Nucleus accumbens (tissue), 56 donors: ENCODE results near the gene MPL.

Experiments
- DNase-seq, 56 donors: peaks; one replicate each; lab custom pipeline; 2025; lab: John Stamatoyannopoulos, UW

The MPL gene

DNA sequence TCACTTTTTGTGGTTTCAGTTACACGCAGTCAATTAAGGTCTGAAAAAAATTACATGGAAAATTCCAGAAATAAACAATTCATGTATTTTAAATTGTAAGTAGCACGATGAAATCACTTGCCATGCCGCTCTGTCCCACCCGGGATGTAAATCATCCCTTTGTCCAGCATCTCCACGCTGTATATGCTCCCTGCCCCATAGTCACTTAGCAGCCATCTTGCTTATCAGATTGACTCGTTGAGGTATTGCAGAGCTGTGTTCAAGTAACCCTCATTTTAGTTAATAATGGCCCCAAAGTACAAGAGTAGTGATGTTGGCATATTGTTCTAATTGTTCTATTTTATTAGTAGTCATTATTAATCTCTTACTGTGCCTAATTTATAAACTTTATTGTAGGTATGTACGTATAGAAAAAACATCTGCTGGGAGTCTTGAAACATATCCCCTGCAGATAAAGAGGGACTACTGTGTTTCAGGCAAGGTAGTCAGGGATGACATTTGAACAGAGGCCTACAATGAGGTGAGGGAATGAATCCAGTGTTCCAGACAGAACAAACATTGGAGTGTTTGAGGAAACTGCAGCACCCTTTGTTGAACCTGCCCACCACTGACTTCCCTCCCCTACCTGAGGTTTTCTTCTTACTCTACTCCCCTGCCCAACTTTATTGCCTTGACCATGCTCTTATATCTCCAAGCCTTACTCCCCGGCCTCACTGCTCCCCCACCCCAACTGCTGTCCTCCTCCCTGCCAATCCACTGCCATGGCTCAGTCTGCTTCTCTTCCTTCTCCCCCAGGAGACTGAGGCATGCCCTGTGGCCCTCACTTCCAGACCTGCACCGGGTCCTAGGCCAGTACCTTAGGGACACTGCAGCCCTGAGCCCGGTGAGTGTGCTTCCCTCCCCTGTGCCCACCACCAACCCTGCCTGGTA is 14.1 kb downstream of the MPL start:
- DNase-seq: no peak

DNA sequence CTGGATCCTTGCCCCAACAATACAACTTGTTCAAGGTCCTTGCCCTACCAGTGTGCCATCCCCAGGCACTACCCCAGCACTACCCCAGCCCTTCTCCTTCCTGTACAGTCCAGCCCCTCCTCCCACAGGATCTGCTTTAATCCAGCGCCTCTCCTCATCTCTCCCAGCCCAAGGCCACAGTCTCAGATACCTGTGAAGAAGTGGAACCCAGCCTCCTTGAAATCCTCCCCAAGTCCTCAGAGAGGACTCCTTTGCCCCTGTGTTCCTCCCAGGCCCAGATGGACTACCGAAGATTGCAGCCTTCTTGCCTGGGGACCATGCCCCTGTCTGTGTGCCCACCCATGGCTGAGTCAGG is 14.7 kb downstream of the MPL start:
- DNase-seq: no peak

DNA sequence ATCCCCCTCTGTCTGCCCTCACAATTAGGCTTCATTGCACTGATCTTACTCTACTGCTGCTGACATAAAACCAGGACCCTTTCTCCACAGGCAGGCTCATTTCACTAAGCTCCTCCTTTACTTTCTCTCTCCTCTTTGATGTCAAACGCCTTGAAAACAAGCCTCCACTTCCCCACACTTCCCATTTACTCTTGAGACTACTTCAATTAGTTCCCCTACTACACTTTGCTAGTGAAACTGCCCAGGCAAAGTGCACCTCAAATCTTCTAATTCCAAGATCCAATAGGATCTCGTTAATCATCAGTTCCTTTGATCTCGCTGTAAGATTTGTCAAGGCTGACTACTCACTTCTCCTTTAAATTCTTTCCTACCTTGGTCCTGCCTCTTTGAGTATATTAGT is 15.3 kb downstream of the MPL start:
- DNase-seq: no peak

DNA sequence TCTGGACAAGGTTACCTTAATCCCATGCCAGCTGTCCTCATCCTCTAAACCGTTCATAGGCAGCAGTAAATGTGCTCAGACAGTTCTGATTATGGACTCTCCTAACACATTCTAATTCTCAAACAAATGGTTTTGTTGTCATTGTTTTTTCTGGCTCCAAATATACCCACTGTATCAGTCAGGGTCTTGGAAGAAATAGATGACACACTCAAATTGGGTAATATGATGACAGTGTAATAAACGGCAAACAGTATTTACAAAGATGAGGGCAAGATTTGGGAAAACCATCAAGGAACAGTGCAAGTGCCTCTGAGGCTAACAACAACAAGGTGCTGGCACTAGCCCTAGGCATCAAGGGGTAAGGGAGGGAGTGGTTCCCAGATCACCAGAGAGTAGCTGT is 16.9 kb downstream of the MPL start:
- no peak for DNase-seq

DNA sequence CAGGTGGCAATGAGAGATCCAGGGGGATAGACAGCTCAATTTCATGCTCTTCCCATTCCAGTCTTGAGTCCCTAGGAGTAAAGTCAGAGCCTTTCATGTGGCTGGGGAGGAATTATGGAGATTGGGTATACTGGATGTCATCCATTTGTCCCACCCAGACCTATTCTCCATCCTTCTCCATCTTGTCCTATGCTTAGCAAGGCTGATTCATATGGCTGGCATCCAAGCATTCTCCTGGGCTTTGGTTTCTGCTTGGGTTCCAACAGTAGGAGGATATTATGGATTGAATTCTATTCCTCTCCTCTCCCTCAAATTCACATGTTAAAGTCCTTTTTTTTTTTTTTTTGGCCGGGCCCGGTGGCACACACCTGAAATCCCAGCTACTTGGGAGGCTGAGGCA is 17.3 kb downstream of the MPL start:
- no peak for DNase-seq

DNA sequence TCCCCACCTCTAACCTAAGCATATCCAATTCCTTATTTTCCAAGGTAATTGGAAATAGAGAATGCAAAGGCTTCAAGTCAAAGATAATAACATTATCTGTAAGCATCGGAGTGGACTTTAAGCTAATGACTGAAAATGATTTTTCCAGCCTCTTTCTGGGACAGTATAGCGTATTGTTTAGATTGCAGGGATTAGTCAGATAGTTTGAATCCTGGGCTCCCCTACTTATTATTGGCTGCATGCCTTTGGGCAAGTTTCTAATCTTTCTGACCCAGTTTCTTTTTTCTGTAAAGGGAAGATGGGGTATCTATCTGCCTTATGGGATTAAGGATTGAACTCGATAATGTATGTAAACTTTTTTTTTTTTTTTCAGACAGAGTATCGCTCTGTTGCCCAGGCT is 19.6 kb downstream of the MPL start:
- DNase-seq: no peak

DNA sequence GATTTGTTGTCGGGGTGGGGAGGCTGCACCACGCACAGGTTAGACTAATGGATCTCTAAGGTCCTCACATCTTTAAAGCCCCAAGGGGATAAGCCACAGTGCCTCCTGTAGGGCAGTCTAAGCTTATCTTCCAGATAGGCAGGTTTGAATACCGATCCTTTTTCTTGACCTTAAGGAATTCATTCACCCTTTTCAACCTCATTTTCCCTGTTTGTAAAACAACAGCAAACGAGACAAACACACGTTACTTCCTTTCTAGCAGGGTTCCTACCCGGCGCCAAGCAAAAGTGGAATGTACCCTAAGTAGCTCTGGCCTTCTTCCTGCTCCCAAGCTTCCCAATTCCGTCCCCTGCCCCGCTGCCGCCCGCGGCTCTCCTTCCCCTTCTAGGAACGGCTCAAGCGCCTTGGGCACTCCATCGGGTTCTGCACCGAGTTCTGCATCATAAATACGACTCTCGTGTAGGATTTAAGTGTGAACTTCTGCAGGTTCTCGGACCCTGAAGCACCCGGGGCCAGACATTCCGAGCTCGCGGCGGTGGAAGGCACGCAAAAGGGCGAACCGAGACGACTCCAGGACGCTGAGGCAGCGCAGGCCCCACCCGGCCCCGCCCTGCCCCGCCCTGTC is 20.6 kb downstream of the MPL start:
- DNase-seq: peak in 8 of 56 donors; percentile 8 to 48 (median 20)

DNA sequence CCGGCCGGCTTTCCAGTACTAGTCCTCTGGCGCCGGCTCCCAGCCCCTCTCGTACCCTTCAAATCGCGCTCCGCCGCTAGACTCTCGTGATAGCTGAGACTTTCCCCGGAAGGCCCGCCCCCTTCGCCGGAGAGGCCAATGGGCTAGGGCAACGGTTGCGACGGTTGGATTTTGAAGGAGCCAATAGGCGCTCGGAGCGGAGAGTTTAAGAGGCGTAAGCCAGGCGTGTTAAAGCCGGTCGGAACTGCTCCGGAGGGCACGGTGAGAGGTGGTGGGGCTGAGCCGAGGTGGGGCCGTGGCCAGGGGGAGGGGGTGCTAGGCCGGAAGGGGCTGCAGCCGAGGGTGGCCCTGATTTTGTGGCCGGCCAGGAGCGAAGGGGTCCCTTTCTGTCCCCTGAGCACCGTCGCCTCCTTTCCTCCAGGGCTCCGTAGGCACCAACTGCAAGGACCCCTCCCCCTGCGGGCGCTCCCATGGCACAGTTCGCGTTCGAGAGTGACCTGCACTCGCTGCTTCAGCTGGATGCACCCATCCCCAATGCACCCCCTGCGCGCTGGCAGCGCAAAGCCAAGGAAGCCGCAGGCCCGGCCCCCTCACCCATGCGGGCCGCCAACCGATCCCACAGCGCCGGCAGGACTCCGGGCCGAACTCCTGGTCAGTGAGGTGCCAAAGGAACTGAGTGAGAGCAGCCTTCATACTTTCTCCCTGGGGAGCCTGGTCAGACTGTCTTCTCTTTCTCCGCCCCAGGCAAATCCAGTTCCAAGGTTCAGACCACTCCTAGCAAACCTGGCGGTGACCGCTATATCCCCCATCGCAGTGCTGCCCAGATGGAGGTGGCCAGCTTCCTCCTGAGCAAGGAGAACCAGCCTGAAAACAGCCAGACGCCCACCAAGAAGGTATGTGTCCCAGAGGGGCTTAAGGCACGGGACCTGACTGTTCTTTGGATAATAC is 21.4 kb downstream of the MPL start, which contains the start of gene CDC20:
Gene CDC20 (plus strand): TSS at position 236 of the 948 bp plus-strand sequence. CDS start 235 bp downstream, at position 471.
- peak; percentile 48 to 99 (median 94) for DNase-seq

DNA sequence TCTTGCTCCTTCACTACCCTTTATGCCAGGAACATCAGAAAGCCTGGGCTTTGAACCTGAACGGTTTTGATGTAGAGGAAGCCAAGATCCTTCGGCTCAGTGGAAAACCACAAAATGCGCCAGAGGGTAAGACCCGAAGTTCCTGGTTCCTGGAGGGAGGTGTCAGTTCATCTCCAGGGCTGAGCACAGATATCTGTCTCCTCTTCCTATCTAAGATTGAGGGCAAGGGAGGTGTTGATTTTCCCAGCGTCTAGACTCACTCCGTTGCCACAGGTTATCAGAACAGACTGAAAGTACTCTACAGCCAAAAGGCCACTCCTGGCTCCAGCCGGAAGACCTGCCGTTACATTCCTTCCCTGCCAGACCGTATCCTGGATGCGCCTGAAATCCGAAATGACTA is 22.1 kb downstream of the MPL start:
- no peak for DNase-seq

DNA sequence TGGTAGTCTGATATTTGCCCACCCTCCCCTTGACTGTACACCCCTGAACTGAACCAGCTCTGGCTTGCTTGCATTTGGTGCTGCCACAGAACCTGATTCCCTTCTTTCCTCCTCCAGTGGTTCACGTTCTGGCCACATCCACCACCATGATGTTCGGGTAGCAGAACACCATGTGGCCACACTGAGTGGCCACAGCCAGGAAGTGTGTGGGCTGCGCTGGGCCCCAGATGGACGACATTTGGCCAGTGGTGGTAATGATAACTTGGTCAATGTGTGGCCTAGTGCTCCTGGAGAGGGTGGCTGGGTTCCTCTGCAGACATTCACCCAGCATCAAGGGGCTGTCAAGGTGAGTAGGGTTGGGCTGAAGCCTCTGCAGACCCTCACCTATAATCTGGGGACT is 23.0 kb downstream of the MPL start:
- no peak for DNase-seq

DNA sequence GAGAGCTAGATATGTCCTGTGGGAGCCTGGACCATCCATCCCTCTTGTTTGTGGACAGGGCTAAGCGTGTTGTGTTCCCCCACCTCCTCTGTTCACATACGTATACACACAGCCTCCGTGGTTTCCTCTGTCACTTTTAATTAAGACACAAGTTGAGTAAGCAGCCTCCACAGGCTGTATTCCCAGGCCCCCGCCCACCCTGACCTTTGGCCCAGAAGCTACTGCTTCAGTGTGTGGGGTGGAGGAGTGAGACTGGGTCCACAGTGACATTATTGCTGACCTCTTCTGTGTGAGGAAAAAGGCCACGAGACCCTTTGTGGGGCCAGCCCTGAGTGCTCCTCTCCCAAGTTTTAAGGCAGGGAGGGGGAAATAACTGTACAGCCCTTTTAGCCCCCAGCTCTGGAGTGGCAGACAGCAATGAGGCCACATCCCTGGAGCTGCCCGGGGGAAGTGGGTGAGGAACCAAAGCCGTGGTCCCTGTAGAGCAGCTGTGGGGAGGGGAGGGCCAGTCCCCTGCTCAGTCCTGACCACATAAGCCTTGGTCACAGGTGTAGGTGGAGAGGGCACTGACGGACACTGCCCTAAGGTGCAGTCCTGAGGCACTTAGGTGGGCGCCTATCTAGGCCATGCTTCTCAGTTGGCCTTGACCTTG is 25.8 kb downstream of the MPL start:
- no peak for DNase-seq

DNA sequence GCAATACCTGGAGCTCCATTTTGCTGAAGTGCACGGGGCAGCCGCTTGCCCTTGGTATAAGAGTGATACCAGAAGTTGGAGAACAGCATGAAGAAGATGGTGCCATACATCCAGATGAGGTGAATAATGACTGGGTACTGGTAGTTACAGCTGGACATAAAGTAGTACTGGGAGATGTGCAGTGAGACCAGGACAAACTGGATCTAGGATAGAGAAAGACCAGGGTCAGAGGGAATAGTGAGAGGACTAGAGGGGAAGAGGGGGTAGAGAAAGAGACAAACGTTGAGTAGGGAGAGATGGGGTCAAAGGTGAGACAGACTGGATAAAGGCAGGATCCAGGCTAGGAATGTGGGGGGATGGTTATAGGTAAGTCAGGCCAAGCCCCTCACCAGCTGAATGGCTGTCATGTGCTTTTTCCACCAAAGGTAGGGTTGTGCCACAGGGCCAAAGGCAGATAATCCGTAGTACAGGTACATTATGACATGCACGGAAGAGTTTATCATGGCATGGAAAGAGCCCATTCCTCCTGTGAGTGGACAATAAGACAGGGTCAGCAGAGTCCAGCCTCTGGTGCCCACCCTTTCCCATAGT is 26.4 kb downstream of the MPL start:
- DNase-seq: no peak

DNA sequence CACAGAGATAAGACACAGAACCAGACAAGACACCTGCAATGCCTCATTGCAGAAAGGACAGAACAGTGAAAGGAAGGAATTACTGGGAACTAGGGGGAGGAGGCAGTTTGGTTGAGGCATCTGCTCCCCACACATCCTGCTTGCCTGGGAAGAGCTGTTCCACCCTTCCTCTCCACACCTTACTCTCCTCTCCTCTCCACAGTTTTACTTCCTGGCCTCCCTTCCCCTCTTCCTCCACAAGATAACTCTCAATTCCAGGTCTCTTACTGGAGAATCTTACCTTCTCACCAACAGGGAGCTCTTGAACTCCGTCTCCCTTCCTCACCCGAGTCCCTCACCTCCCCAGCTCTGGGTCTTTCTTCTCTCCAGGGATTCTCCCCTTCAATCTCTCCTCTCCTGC is 28.1 kb downstream of the MPL start:
- DNase-seq: no peak

DNA sequence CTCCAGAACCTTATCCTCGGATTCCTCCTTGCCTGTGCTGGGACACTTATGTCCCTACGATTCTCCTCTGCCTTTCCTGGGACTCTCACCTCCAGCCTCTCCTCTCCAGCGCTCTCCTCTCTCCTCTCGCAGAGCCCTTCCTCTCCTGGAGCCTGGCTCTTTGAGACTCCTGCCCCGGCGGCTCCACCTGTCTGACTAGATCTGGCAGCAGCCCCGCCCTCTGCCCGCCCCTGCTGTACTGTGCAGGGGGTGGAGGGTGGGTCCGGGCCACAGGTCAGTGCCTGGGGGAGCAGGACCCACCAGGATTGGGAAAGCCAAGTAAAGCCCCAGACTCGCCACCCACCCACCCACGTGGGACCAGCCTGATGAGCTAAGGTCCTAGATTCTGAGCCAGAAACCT is 28.6 kb downstream of the MPL start:
- no peak for DNase-seq

DNA sequence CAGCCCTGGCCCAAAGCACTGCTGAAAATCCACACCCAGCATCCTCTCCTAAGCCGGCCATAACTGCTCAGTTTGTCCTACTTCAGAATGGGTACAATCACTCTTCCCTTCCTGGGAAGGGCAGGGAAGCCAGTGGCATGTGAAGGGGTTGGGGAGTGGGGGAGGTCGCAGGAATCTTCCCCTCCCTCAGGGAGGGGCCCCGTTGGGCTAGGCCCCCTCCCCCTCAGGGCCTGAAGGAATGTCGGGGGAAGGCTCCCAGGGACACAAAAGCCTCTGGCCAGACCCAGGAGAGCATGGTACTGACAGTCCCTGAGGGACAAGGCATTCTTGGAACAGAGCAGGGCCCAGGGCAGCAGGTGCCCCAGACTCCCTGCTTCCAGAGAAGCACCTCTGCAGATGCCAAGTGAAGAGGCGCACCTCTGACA is 29.0 kb downstream of the MPL start:
- no peak for DNase-seq

DNA sequence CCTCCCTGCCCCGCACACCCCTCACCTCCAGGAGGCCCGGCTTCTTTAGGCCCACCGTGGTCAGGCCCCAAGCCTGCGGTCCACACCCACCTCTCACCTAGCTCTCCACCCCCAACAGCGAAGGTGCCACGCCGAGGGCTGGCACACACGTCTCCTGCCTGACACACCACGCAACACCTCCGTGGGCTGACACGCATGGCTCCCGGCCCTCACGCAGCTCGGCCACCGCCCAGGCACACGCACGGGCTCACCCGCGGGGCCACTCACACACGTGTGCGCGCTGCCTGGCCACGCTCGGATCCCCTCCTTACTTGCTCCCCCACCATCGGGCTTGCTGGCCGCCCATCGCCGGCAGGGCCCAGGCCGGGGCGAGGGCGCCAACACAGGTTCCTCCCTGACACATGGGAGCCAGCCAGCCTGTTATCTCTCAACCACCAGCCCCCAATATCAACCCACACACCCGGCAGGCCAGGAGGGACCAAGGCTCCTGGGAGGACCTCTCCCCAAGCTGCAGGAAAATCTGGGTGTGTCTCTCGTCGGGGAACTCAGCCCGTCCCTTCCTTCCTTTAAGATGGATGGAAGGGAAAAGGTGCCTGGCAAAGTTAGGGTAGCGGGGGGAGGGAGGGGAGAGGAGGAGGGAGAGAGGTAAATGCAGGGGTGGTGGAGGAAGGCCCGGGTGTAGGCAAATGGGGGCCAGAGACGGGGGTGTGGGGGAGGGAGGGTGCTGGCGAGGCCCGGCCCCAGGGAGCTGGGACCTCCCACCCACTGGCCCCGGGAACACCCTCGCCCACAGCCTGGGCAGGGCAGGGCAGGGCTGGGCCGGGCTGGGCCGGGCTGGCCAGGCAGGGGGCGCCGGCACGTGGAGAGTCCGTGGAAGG is 29.6 kb downstream of the MPL start:
- DNase-seq: peak in 3 of 56 donors; percentile 7 to 49 (median 17)

DNA sequence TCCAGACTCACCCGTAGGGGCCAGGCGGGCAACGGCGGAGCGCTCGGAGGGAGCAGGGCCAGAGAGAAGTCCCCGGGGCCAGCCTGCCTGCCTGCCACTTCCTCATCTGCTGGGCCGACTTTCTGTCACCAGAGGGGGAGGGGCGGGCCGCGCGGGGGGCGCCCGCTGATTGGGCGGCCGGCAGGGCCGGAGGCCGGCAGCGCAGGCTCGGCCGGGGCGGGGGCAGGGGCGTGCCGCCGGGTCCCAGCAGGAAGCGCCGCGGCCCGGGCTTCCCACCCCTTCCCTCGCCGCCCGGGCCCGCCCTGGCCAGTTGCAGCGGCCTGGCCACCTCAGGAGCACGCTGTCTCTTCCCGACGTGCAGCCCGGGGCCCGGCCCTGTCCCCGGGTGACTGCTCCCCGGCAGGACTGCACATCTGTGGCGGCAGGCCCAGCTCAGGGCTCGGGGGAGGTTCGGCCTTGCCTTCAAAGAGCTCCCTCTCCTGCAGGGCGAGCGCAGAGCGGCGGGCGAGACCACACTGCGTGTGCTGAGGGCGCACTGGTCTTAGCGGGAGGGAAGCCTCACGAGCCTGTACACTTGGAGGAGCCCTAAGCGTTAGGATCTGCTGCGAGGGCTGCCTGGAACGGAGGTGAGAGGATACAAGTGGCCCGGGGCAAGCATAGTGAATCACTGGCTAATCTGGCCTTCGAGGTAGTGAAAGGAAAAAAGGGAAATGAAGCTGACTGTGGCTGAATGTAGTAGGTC is 30.5 kb downstream of the MPL start, which contains the start of gene ELOVL1:
Gene ELOVL1 (minus strand): TSS at position 108 of the 742 bp plus-strand sequence. CDS start 2,402 bp downstream, outside the sequence.
- peak in 55 of 56 donors; percentile 30 to 93 (median 82) for DNase-seq

DNA sequence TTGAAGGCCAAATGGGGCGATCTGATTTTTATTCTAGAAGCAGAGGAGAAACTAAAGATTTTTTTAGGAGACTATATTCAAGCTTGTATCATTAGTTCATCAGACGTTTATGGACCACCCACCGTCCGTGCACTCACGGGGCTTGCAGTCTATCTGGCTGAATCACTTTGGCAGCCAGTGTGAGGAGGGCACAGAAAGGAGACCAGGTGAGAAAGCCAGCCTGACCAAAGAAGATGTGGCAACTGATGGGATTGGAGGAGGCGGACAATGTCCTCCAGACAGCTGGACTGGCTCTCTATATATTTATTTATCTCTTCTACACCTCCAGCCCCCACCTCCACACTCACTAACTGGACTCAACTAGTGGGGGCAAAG is 31.0 kb downstream of the MPL start:
- DNase-seq: peak in 1 of 56 donors; percentile 28
